HG02798 (cell line): ENCODE data around the gene IRS1.

ENCODE experiments used
- ATAC-seq: cut with Tn5 transposase; IDR thresholded peaks from one replicate; pipeline ENCODE4 v1.9.1; 2021; ENCODE audit warnings: mild to moderate bottlenecking; ENCODE audit not compliant: unreplicated experiment, poor library complexity

Gene IRS1

DNA sequence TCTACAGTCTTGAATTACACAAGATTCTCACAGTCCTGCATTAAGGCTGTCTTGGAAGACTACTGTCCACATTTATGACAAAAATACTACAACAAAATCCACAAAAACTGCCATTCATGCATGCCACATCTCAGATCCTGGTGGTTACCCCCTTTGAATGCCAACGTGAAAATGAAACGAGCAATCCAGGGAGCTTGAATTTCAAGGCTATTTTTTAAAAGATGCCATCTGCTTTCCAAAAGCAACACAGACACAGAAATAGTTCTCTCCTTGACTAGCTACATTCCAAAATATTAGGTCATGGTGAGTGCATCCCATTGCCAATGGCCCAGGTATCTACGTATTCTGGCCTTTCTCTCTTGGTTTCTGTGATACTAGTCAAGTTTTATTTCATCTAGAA lies 36.3 kb downstream of the IRS1 start:
- no peak for ATAC-seq

DNA sequence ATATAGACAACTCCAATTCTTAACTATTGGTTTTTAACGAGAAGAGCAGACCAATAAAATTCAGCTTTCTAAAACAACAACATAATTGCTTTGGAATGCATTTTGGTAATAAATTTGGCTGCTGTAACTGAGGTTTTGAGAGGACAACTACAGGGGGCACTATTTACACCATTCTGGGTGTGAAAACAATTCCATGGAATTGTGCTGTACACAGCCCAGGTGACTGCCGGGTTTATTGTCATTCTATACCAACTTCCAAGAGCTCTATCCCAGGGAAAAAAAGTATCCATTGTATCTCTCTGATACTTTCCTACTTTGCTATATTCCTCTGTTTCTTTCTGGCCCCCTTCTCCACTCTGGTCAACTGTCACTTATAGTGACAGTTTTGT lies 38.4 kb downstream of the IRS1 start:
- no peak for ATAC-seq

DNA sequence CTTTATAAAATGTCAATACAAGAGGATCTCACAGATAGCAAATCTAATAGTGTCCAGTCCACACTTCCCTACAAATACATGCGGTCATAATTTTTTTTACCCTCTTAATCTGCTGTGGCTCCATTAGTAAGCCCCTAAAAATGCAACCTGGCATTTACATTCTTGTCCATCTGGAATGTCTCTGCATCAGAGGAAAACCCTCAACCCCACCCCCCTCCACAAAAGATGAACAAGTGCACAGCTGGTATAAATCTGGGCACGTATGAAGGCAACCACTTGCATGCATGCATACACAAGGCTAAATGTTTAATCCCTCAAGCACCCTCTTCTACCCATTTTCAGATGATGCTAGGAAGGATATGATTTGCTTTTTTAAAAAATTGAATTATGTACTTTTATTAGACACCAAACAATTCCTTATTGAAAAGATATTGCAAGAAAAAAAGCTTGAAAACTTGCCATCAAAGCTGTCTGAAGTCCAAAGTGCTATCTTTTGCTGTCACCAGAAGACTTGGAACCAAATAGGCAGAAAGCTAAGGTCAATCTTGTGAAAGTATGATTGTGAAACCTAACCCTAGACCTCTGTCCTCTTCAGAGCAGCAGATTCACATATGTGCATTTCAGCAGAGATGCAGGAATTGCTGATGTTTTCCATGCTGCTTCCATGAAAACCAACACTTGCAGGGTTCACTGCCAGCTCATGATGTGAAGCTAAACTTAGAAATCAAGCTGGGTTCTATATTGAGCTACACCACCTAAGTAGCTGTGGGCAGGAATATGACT lies 39.0 kb downstream of the IRS1 start:
- no peak for ATAC-seq

DNA sequence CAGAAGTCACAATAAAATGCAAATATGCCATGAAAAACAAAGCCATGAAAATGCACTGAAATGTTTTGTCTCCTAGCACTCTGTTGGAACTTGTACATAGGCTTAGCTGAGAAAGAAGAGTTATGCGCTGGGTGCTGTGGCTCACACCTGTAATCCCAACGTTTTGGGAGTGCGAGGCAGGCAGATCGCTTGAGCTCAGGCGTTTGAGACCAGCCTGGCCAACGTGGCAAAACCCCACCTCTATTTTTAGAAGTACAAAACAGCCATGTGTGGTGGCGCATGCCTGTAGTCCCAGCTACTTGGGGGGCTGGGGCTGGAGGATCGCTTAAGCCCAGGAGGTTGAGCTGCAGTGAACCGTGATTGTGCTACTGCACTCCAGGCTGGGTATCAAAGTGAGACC lies 39.9 kb downstream of the IRS1 start:
- no peak for ATAC-seq

DNA sequence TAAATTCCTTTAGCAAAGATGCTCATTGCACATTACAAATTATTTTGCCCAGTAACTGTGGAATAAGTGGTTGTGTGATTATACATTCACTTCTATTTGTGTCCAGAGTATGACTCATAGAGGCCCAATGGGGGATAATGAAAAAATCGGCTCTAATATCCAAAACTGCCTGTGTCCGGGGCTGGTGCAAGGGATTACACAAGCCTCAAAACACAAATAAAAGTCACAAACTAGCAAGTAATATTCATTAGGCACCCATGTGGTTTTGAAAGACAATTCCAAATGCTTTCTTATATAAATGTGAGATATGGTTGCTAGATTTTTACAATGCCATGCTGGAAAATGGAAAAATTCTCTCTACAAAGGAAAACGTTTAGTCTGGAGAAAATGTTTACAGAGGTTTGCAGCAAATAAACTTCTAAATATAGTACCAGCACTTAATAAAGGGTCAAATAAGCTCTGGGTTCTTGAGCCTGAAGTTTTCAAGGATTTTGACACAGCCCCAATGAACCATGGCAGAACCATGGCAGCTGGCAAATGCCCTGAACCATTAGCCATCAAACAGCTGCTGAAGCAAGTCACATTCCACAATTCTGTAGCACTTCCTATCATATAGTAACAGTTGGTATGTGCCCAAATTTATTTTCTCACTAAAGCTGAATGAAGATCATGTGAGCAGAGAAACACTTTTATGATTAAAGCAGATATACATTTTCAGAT lies 40.5 kb downstream of the IRS1 start:
- ATAC-seq: no peak

DNA sequence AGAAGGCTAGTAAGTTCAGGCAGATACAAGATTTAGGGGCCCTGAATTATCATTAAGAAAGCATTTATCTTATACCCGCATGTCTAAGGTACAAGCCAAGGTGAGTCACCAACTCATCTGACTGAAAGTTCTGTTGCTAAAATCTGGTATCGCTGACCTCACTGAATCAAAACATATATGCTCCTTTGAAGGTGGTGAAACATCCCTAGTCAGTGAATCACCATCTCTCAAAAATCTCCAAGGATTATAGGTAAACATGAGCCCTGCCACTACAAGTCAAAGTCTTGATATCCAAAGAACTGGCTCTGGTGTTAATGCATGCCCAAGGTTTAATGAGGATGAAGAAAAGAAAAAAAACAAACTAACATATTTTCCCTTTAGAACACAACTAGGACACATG lies 43.5 kb downstream of the IRS1 start:
- no peak for ATAC-seq

DNA sequence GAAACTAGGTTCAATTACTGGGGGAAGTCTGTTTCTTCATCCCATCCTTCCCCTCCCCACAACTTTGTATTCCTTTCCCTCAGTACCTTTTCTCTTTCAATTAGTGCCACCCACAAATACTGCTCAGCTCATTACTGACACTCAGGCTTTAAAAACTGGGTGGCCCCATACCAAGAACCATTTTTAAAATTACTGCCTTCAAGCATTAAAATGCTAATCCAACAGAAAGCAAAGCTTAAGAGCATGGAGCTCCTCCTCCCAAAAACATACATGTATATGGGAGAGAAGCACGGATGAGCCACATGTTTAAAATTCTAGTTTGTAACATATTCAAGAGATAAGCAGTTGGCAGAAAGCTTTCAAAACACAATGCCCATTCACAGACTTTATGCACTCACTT lies 44.0 kb downstream of the IRS1 start:
- ATAC-seq: no peak

DNA sequence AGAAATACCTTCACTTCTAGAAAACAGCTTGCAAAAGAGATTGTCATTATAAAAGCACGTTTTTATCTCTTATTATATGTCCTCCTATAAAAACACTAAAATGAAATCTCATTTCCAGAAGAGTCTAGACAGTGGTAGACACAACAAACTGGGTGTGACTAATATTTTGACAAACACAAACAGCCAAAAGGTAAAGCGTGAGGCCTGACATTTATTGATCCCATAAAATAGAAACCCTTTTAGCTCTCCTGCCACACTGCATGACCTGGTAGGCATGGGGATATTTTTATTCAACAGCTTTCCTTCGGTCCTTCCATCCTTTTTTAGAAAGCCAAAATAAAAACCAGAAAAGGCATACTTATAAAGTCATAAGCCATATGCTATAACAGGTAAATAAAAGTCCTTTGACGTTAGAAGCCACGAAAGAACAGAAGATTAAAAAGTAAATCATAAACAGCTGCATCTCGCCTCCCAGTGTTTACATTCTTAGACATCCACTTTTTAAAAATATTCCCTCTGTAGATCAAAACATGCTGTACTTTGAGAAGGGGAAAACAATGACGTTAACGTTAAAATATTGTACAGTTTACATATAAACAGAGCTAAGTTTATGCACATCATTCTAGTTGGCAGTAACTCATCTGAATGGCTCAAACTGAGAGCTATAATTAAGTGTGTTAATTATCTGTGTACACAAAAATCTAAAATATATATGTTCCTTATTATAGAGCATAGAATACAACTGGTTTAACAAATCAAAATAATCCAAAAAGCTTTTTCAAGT lies 44.6 kb downstream of the IRS1 start:
- ATAC-seq: no peak

DNA sequence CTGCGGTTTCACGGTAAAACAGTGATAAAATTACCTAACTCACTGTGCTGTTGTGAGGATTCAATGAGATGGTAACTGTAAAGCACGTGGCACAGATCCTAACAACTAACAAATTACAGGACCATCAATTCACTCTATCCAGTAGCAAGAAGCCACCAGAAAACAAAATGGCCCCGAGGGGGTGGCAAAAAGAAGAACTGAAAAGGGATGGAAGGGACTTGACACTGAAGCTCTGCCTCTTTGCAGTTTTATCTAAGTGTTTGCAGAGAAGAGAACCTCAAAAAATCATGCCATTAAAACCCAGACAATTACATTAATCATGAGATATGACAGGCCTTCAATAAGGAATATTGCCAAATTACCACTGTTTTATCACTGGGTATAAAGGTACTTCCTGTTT lies 46.7 kb downstream of the IRS1 start:
- no peak for ATAC-seq

DNA sequence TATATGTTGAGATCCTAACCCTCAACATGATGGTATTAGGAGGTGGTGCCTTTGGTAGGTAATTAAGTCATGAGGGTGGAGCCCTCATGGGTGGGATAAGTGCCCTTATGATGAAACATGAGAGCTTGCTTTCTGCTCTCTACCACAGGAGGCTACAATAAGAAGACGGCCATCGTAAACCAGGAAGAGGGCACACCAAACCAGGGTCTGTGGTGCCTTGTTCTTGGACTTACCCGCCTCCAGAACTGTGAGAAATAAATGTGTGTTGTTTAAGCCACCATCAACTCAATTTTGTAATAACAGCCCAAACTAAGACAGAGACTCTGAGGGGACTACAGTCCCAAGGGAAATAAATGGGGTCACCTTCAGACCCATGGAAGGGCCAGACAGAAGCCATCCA lies 52.3 kb downstream of the IRS1 start:
- no peak for ATAC-seq

DNA sequence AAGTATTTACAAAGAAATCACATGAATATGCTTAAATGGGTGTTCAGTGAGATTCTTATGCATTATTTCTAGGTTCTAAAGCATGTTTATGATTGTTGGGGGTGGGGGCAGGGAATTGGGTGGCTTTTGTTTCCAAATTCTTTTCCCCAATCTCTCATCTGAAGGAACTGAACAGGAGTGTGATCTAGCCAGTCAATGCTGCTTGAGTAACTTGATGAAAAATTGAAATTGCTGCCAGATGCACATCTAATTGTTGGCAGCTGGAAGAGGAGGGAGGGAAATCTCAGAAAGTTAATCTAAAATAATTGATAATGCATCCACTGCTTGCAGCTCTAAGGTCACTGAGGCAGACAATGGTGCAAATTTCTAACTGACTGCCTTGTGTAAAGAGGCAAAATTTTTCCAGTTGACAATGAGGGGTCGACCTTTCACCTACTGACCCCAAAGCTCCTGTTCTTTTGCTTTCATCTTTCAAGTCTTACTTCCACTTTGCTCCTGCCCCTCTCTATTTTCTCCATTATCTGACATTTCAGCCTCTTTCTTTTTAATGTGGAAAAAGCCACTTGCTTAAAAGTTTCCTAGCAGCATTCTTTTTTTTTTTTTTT lies 53.3 kb downstream of the IRS1 start:
- ATAC-seq: no peak

DNA sequence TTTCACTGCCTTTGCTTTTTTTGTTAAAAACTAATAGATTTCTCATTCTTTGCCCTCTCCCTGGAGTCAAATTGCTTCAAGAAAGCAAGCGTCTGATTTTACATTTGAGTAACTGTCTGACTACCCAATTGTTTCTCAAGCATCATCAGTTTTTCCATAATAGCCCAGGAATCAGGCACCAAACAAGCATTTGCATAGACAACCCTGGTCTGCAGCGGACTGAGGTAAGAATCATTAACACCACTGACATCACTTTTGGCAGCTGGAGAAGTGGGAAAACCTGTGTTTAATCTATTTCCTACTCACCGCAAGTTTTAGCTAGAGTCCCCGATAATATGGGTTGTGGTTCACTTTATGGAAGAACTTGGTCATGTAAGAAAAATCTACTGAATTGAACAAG lies 55.7 kb downstream of the IRS1 start:
- ATAC-seq: no peak

DNA sequence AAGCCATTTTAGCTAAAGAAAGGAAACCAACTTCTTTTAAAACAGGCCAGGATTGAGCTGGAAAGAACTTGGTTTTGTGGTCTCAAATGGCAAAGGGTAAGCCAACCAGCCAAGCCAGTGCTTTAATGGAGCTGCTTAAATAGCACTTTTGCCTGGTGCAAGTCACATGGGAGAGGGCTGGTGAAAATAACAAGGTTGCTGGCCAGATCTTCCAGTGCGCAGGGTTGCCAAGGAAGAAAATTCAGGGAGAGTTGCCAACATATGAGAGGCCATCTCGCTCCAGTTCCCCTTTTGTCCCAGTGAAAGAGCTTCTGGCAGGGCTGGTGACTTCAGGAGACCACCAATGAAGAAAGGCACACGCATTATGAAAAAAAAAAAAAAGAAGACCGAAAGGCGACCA lies 57.3 kb downstream of the IRS1 start:
- ATAC-seq: no peak

DNA sequence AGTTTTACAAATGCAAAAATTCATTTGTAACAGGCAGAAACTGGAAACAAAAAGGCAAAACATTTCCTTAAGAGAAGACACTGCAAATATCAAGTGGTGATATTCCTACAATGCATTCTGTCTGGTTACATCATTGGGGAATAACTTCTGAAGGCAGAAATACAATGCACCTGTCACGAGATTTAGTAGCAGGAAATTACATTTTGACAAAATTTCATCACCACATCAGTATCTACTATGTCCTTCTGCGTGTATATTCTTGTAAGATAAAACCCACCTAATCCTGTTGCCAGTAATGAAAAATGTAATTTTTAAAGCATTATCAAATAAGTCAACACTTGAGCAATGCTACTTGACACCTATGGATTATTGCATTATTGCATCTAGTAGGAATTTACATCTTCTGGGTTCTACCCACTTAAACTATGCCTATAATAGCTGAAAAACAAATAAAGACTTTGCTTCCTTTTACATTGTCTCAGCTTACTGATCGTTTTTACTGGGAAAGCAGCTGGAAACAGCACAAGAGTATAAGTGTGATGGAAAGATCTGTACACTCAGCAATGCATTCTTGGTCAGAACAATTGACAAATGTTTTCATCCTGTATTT lies 59.5 kb downstream of the IRS1 start:
- no peak for ATAC-seq

DNA sequence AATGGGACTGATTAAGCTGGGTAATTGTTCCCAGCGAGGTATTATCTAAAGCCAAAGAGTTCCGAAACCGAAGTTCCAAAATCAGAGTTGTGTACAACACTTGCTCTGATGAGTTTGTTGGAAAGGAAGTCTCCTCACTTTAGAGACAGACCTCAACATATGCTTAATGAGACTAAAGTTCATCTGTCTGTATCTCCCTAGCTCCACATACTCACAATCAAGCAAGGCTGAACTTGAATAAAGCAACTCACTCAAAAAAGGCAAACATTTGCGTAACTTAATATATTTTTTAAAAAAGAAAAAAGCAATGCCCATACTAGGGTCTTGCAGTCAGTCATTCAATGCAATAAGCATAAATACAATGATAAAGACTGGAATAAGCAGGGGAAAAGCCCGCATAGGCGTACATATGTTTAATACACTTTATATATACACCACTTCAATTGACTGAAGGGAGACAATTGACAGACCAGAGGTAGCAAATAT lies 60.0 kb downstream of the IRS1 start:
- ATAC-seq: no peak

DNA sequence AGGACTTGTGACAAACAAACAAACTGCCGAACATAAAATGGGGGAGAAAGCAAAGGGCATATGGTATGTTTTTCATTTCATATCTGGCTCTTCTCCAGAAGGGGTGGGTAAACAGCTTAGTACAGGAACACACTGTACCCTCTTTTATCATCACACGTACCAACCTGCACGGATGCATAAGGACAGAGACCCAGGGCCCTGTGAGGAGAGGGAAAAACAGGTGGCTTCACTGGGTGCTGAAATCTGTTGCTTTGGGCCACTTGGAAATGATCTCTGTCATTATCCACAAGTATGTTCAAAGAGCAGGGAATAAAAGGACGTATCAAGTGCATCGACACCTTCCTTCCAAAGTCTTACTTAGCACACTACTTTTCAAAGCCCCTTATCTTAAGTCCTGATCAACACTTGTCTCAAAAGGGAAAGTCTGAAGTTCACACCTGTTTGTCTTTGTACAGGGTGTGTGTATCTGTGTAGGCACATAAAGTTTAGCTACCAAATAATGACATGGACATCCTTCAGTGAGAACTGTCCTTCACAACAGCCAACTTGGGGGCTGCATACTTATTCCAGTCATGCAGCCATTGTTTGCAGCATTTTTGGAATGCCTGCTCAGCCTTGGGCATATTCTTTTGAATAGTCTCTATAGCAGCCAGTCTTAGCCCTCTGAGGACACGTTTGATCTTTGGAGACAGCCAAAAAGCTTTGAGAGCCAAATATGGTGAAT lies 60.6 kb downstream of the IRS1 start:
- no peak for ATAC-seq

DNA sequence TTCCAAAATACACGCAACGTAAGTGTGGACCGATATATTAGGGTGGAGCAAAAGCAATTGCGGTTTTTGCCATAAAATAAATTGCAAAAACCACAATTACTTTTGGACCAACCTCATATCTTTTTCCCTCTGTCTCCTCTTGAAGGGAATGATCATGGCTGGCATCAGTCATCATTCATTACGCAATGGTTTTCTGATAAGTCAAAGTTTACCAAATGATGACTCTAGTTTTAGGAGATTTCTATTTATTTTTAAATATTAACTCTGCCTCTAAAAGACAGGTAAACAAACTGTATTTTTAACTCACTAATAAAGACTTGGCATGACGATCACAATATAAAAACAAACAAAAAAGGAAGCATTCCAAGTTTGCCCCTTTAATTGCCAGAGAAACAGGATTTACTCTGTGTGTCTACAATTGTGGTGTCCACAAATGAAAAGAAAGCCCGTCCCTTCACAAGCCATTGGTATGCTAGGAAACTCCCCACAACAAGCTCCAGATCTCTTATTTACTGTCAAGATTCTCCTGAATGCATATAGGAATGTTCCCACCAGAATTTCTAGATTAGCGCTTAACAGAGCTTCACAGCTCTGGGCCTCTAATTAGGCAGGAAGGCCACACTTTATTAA lies 61.3 kb downstream of the IRS1 start:
- ATAC-seq: no peak

DNA sequence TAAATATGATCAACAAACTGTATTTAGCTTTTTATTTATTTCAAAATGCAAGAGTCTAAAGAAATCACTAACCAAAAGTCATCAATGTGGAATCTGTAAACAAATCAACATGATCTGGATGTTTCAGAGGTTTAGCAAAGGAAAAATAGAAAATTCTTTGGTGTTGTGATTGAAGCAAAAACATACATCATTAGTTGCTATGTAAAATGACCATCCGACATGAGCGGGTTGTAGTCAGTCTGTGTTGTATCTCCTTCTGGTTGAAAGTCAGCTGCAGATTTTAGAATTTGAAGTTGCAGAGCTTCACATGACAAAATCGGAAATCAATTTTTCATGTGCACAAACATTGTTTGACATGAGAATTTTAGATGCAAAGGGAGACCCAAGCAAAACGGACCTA lies 63.2 kb downstream of the IRS1 start:
- no peak for ATAC-seq

DNA sequence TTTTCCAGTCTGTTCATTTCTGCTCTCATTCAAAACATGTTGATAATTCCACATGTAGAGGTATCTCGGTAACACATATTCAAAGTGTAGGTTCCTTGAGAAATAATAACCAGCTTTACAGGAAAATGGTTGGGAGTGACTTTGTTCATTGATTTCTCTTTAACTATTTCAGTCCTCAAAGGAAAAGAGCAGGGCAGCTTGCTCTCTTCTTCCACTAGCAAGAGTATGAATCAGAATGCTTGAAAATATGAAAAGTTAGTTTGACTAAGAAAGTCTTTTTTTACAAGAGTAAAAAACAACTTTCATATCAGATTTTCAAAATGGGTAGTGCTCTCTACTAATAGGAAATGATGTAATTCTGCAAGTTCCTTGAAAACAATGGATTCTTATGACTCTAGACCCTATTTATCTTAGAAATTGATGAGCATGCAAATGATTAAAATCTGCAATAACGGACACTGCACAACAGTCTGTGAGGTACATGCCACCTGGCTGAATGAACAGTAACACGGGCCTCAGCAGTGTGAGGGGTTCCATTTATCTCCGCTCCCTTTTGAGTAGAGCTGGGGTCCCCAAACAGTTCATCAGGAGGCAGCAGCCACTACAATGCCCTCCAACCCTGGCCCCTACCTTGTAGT lies 65.6 kb downstream of the IRS1 start:
- no peak for ATAC-seq
